HCT116 (cell line): Measurements from ENCODE around the gene WWOX. TPM values are rescaled to one million over a fixed set of nuclear protein-coding genes. Genes with fewer than 3 reads are reported as not detected.

Source experiments
- ATAC-seq: fragments of 200-7000 bp; cut with Tn5 transposase; 2 replicates; pipeline ENCODE4 v1.9.1; 2020; ENCODE audit warnings: mild to moderate bottlenecking, moderate library complexity
- BruUV-seq: library from RNA; stranded (reverse); fragments of 400-500 nt; replicated peaks from 2 replicates; lab custom pipeline; 2021; lab: Mats Ljungman, UMichigan
- CTCF ChIA-PET: fragments of 300-600 bp; sonication (Branson Sonifier 250); formaldehyde crosslinking; loops from one replicate; lab custom pipeline; 2021; ENCODE audit warnings: antibody characterized with exemption; lab: Charles Lee
- POLR2A ChIA-PET: fragments of 300-600, 350-600 bp; sonication (Branson Sonifier 250); formaldehyde crosslinking; loops from one replicate; lab custom pipeline; 2021; ENCODE audit warnings: antibody characterized with exemption; lab: Charles Lee
- RAD21 ChIA-PET, 2 experiments: fragments of 300-600 bp; sonication (Branson Sonifier 250); formaldehyde crosslinking; loops; one replicate each; lab custom pipeline; 2023; ENCODE audit warnings: low total read pairs in 2 of 2; ENCODE audit not compliant: uncharacterized antibody in 2 of 2, unreplicated experiment in 2 of 2, low non-redundant PET in 1 of 2; lab: Charles Lee
- DNase-seq: peaks from one replicate; pipeline ENCODE4 v3.0.0-alpha.2; 2010; ENCODE audit warnings: low read depth, low spot score
- H2AFZ ChIP-seq: fragments of 200-600 bp; shearing (Covaris generic), sonication (generic); 2 replicates; pipeline ENCODE4 v1.6.1; 2017; ENCODE audit warnings: low read depth, mixed run types, mixed read lengths, antibody characterized with exemption, low read length; ENCODE audit not compliant: poor library complexity, severe bottlenecking
- H3K27ac ChIP-seq: 2 replicates; pipeline ENCODE4 v1.5.1; 2012; ENCODE audit warnings: low read depth, low read length
- H3K27me3 ChIP-seq: fragments of 200-600 bp; sonication (generic); 2 replicates; pipeline ENCODE4 v1.6.1; 2016; ENCODE audit warnings: mixed run types, low read length, mixed read lengths; ENCODE audit not compliant: insufficient read depth
- H3K36me3 ChIP-seq, 2 experiments: fragments of 200-500 bp in 1 of 2; fragments of 200-600 bp in 1 of 2; sonication (Bioruptor generic) in 1 of 2; sonication (generic) in 1 of 2; 2 replicates each; pipeline versions ENCODE4 v1.5.1 to v1.6.1; 2014 to 2016; ENCODE audit warnings: low read length in 2 of 2, inconsistent platforms in 1 of 2, mixed read lengths in 1 of 2, mixed run types in 1 of 2; ENCODE audit not compliant: insufficient read depth in 2 of 2, control insufficient read depth in 1 of 2
- H3K4me1 ChIP-seq, 2 experiments: fragments of 200-600 bp in 1 of 2; sonication (generic) in 1 of 2; 2 replicates each; pipeline versions ENCODE4 v1.5.1 to v1.6.1; 2012 to 2017; ENCODE audit warnings: low read length in 2 of 2, inconsistent platforms in 1 of 2, mild to moderate bottlenecking in 1 of 2, mixed read lengths in 1 of 2, mixed run types in 1 of 2, moderate library complexity in 1 of 2; ENCODE audit not compliant: insufficient read depth in 2 of 2, control insufficient read depth in 1 of 2
- H3K4me2 ChIP-seq: fragments of 200-600 bp; sonication (generic); 2 replicates; pipeline ENCODE4 v1.6.1; 2017; ENCODE audit warnings: mixed run types, low read length, mixed read lengths
- H3K4me3 ChIP-seq, 2 experiments: fragments of 200-600 bp in 1 of 2; sonication (generic) in 1 of 2; replicated peaks in 1 of 2; 2 replicates each; pipeline ENCODE4 v1.5.1; 2011 to 2016; ENCODE audit warnings: low read length in 2 of 2, control low read depth in 1 of 2, low read depth in 1 of 2, mild to moderate bottlenecking in 1 of 2, mixed read lengths in 1 of 2, mixed run types in 1 of 2
- H3K79me2 ChIP-seq: fragments of 200-600 bp; sonication (generic); 2 replicates; pipeline ENCODE4 v1.6.1; 2017; ENCODE audit warnings: mild to moderate bottlenecking, mixed run types, low read length, moderate library complexity, mixed read lengths; ENCODE audit not compliant: insufficient read depth
- H3K9ac ChIP-seq: fragments of 200-600 bp; sonication (generic); 2 replicates; pipeline ENCODE4 v1.6.1; 2016; ENCODE audit warnings: low read length, mixed read lengths
- H3K9me2 ChIP-seq: fragments of 200-600 bp; sonication (generic), shearing (Covaris generic); 2 replicates; pipeline ENCODE4 v1.6.1; 2017; ENCODE audit warnings: mixed run types, mild to moderate bottlenecking, moderate library complexity; ENCODE audit not compliant: insufficient read depth
- H3K9me3 ChIP-seq, 2 experiments: fragments of 200-500 bp in 1 of 2; fragments of 200-600 bp in 1 of 2; sonication (Bioruptor generic) in 1 of 2; sonication (generic) in 1 of 2; 2 replicates each; pipeline ENCODE4 v1.6.1; 2014 to 2017; ENCODE audit warnings: low read length in 2 of 2, mixed read lengths in 2 of 2, inconsistent platforms in 1 of 2, low read depth in 1 of 2, mild to moderate bottlenecking in 1 of 2, mixed run types in 1 of 2, moderate library complexity in 1 of 2; ENCODE audit not compliant: control insufficient read depth in 1 of 2, insufficient read depth in 1 of 2
- H4K20me1 ChIP-seq: fragments of 200-600 bp; sonication (generic), shearing (Covaris generic); 2 replicates; pipeline ENCODE4 v1.6.1; 2017; ENCODE audit warnings: mixed run types, mild to moderate bottlenecking, moderate library complexity; ENCODE audit not compliant: insufficient read depth
- CBX3 ChIP-seq: IDR thresholded peaks from 2 replicates; pipeline ENCODE4 v1.6.1; 2012; ENCODE audit warnings: low read depth
- EZH2phosphoT487 ChIP-seq: fragments of 200-600 bp; IDR thresholded peaks from 2 replicates; pipeline ENCODE4 v1.6.1; 2018; ENCODE audit warnings: antibody characterized with exemption, borderline replicate concordance
- FOSL1 ChIP-seq: IDR thresholded peaks from 2 replicates; pipeline ENCODE4 v1.6.1; 2012; ENCODE audit warnings: low read depth
- POLR2AphosphoS5 ChIP-seq: IDR thresholded peaks from 2 replicates; pipeline ENCODE4 v1.6.1; 2011; ENCODE audit warnings: mild to moderate bottlenecking, low read depth, low read length, moderate library complexity
- RAD21 ChIP-seq: IDR thresholded peaks from 2 replicates; pipeline ENCODE4 v1.6.1; 2012; ENCODE audit warnings: low read depth, mild to moderate bottlenecking
- SP1 ChIP-seq: IDR thresholded peaks from 2 replicates; pipeline ENCODE4 v1.6.1; 2012; ENCODE audit warnings: low read depth
- YY1 ChIP-seq: IDR thresholded peaks from 2 replicates; pipeline ENCODE4 v1.6.1; 2011; ENCODE audit warnings: low read length, low read depth, moderate library complexity, mild to moderate bottlenecking; ENCODE audit not compliant: insufficient replicate concordance; ENCODE audit errors: extremely low read depth
- ZFX ChIP-seq: fragments of 450-650 bp; IDR thresholded peaks from 2 replicates; pipeline ENCODE4 v1.6.1; 2017
- ZNF274 ChIP-seq: fragments of 200-500 bp; sonication (Bioruptor generic); IDR thresholded peaks from 2 replicates; pipeline ENCODE4 v1.6.1; 2014; ENCODE audit warnings: mild to moderate bottlenecking, low read depth, low read length, inconsistent platforms
- intact Hi-C: fragments of 100-400 bp; cut with micrococcal nuclease; formaldehyde crosslinking; loops from 2 replicates; pipeline ENCODE4 v1.10.0; 2022
- total RNA-seq: library from RNA; stranded (reverse); gene quantifications from one replicate; pipeline ENCODE4 v1.2.1, GENCODE V29; 2021; ENCODE audit not compliant: unreplicated experiment
- TF ChIP-seq, protein P1 (sequence below): IDR thresholded peaks from 2 replicates; pipeline ENCODE4 v1.6.1; 2011; ENCODE audit warnings: mild to moderate bottlenecking, low read length, moderate library complexity; ENCODE audit not compliant: insufficient replicate concordance; ENCODE audit errors: extremely low read depth
- TF ChIP-seq, protein P2 (sequence below): IDR thresholded peaks from 2 replicates; pipeline ENCODE4 v1.6.1; 2012; ENCODE audit warnings: low read depth
- TF ChIP-seq, protein P3 (sequence below): IDR thresholded peaks from 2 replicates; pipeline ENCODE4 v1.6.1; 2012
- TF ChIP-seq, protein P4 (sequence below), 3 experiments: fragments of 200-600 bp in 1 of 3; sonication (generic) in 1 of 3; IDR thresholded peaks in 2 of 3; conservative IDR thresholded peaks in 1 of 3; 2 replicates each; pipeline ENCODE4 v1.5.1; 2012 to 2017; ENCODE audit warnings: low read depth in 2 of 3, low read length in 2 of 3, antibody characterized with exemption in 1 of 3, borderline replicate concordance in 1 of 3, control low read depth in 1 of 3, mild to moderate bottlenecking in 1 of 3, mixed read lengths in 1 of 3, mixed run types in 1 of 3, moderate library complexity in 1 of 3; ENCODE audit not compliant: insufficient read depth in 1 of 3

WWOX gene
- total RNA-seq, 1 experiment from 2014 or later = 13.7 TPM

DNA sequence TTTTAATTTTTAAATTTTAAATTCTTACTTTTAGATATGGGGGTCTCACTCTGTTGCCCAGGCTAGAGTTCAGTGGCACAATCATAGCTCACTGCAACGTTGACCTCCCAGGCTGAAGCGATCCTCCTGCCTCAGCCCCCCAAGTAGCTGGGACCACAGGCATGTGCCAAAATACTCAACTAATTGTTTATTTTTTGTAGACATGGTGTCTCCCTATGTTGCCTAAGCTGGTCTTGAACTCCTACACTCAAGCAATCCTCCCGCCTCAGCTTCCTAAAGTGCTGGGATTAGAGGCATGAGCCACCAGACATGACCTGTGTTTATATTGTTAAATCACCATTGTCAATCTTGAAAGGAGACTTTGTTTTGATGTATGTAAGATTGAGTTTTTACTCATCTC, 332.2 kb downstream of the WWOX start:
- Histone ChIP-seq H3K79me2 (no peaks in the 10 kb centered on the region), H3K4me2 (no peak overlapping the region), H3K4me3 (no peak overlapping the region), H3K9me2 (no peaks in the 10 kb centered on the region), H3K27ac (no peak overlapping the region), H3K9me3 (no peaks in the 10 kb centered on the region), H4K20me1 (no peaks in the 10 kb centered on the region), H3K4me1 (no peaks in the 10 kb centered on the region), H3K27me3 (no peaks in the 10 kb centered on the region), H3K36me3 (no peaks in the 10 kb centered on the region), H3K9ac (no peak overlapping the region), H2AFZ (no peak overlapping the region)
- DNase-seq = no peak
- CTCF ChIA-PET = no interaction called here
- intact Hi-C loops = no loop called here
- POLR2A ChIA-PET = no interaction called here
- ATAC-seq = no peak
- no peak for TF ChIP-seq SP1
- no peak for TF ChIP-seq YY1
- TF ChIP-seq, protein P1, sequence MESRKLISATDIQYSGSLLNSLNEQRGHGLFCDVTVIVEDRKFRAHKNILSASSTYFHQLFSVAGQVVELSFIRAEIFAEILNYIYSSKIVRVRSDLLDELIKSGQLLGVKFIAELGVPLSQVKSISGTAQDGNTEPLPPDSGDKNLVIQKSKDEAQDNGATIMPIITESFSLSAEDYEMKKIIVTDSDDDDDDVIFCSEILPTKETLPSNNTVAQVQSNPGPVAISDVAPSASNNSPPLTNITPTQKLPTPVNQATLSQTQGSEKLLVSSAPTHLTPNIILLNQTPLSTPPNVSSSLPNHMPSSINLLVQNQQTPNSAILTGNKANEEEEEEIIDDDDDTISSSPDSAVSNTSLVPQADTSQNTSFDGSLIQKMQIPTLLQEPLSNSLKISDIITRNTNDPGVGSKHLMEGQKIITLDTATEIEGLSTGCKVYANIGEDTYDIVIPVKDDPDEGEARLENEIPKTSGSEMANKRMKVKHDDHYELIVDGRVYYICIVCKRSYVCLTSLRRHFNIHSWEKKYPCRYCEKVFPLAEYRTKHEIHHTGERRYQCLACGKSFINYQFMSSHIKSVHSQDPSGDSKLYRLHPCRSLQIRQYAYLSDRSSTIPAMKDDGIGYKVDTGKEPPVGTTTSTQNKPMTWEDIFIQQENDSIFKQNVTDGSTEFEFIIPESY = no peak
- no peak for TF ChIP-seq FOSL1
- no peak for TF ChIP-seq CBX3
- TF ChIP-seq, protein P2, sequence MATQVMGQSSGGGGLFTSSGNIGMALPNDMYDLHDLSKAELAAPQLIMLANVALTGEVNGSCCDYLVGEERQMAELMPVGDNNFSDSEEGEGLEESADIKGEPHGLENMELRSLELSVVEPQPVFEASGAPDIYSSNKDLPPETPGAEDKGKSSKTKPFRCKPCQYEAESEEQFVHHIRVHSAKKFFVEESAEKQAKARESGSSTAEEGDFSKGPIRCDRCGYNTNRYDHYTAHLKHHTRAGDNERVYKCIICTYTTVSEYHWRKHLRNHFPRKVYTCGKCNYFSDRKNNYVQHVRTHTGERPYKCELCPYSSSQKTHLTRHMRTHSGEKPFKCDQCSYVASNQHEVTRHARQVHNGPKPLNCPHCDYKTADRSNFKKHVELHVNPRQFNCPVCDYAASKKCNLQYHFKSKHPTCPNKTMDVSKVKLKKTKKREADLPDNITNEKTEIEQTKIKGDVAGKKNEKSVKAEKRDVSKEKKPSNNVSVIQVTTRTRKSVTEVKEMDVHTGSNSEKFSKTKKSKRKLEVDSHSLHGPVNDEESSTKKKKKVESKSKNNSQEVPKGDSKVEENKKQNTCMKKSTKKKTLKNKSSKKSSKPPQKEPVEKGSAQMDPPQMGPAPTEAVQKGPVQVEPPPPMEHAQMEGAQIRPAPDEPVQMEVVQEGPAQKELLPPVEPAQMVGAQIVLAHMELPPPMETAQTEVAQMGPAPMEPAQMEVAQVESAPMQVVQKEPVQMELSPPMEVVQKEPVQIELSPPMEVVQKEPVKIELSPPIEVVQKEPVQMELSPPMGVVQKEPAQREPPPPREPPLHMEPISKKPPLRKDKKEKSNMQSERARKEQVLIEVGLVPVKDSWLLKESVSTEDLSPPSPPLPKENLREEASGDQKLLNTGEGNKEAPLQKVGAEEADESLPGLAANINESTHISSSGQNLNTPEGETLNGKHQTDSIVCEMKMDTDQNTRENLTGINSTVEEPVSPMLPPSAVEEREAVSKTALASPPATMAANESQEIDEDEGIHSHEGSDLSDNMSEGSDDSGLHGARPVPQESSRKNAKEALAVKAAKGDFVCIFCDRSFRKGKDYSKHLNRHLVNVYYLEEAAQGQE = no peak
- TF ChIP-seq ZNF274 = no peak
- no peak for TF ChIP-seq EZH2phosphoT487
- TF ChIP-seq ZFX = no peak
- TF ChIP-seq, protein P3, sequence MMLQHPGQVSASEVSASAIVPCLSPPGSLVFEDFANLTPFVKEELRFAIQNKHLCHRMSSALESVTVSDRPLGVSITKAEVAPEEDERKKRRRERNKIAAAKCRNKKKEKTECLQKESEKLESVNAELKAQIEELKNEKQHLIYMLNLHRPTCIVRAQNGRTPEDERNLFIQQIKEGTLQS = no peak
- TF ChIP-seq, protein P4, sequence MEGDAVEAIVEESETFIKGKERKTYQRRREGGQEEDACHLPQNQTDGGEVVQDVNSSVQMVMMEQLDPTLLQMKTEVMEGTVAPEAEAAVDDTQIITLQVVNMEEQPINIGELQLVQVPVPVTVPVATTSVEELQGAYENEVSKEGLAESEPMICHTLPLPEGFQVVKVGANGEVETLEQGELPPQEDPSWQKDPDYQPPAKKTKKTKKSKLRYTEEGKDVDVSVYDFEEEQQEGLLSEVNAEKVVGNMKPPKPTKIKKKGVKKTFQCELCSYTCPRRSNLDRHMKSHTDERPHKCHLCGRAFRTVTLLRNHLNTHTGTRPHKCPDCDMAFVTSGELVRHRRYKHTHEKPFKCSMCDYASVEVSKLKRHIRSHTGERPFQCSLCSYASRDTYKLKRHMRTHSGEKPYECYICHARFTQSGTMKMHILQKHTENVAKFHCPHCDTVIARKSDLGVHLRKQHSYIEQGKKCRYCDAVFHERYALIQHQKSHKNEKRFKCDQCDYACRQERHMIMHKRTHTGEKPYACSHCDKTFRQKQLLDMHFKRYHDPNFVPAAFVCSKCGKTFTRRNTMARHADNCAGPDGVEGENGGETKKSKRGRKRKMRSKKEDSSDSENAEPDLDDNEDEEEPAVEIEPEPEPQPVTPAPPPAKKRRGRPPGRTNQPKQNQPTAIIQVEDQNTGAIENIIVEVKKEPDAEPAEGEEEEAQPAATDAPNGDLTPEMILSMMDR (IDR thresholded peaks at IDR 0.05 in 2 of 3, conservative IDR thresholded peaks at IDR 0.05 in 1 of 3; ENCODE audit: borderline replicate concordance in 1 of 3, insufficient read depth in 1 of 3, low read depth in 2 of 3, low read length in 2 of 3) = no peak
- no peak for TF ChIP-seq POLR2AphosphoS5
- no peak for TF ChIP-seq RAD21
- RAD21 ChIA-PET = no interaction called here
- BruUV-seq = no TSS peak
